ENCODE measurements around the gene EVA1C. TPM values are rescaled to one million over a fixed set of nuclear protein-coding genes. Genes with fewer than 3 reads are reported as not detected.
A peak's percentile ranks its signal among the peaks of the same experiment; 100 is the strongest.

EVA1C gene
- total and polyA plus RNA-seq, 3 donors from 2014 or later = 28.4 to 47.0 (median 44.2) TPM

DNA sequence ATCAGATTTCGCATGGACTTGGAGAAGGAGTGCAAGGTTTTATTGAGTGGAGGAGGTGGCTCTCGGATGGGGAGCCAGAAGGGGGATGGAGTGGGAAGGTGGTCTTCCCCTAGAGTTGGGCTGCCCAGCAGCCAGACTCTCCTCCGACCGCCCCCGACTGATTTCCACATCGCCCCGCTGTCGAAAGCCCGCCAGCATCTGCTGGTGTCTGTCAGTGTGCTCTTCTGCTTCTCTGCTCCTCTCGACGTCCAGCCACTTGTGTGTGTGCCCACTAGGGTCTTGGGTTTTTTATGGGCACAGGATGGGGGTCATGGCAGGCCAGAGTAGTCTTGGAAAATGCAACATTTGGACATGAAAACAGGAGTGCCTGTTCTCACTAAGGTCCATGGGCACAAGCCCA, 40.1 kb downstream of the EVA1C start:
- intact Hi-C loops (cut with DNase I; ENCODE audit: low total_unique reads) = no loop called here
- Histone ChIP-seq H3K27ac (no peak overlapping the region), H3K27me3 (no peaks in the 10 kb centered on the region), H3K36me3 (ENCODE audit: low read depth, missing control alignments) (no peaks in the 10 kb centered on the region), H3K9me3 (no peaks in the 10 kb centered on the region), H3K4me3 (no peak overlapping the region), H3K4me1 (peaks cover 38% of the 10 kb centered on the region)
- DNase-seq = no peak
- WGBS, 2 donors = 98 to 99% methylated on average over 11 of the region's 11 CpGs
- TF ChIP-seq POLR2A (IDR thresholded peaks at IDR 0.05) = no peak
- TF ChIP-seq, protein P1, sequence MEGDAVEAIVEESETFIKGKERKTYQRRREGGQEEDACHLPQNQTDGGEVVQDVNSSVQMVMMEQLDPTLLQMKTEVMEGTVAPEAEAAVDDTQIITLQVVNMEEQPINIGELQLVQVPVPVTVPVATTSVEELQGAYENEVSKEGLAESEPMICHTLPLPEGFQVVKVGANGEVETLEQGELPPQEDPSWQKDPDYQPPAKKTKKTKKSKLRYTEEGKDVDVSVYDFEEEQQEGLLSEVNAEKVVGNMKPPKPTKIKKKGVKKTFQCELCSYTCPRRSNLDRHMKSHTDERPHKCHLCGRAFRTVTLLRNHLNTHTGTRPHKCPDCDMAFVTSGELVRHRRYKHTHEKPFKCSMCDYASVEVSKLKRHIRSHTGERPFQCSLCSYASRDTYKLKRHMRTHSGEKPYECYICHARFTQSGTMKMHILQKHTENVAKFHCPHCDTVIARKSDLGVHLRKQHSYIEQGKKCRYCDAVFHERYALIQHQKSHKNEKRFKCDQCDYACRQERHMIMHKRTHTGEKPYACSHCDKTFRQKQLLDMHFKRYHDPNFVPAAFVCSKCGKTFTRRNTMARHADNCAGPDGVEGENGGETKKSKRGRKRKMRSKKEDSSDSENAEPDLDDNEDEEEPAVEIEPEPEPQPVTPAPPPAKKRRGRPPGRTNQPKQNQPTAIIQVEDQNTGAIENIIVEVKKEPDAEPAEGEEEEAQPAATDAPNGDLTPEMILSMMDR (IDR thresholded peaks at IDR 0.05) = no peak

- TF ChIP-seq, protein P1 (IDR thresholded peaks at IDR 0.05) = no peak
- TF ChIP-seq POLR2A (IDR thresholded peaks at IDR 0.05) = no peak
- intact Hi-C loops (cut with DNase I; ENCODE audit: low total_unique reads) = loop anchor here (5.0 kb wide), 1 partner anchor 43 kb away; the partner anchor contains the start of gene EVA1C
- no peaks in the 10 kb centered on the region for H3K36me3 ChIP-seq (ENCODE audit: low read depth, missing control alignments)
These were observed 43.0 kb downstream of the EVA1C start for GRCh38 chr21:32455548-32455947.

GRCh38 chr21:32456497-32456918, 44.0 kb downstream of the EVA1C start:
- Histone ChIP-seq H3K27ac (peak overlapping the region; percentile 63 to 90), H3K4me3 (no peak overlapping the region), H3K27me3 (no peaks in the 10 kb centered on the region), H3K36me3 (ENCODE audit: low read depth, missing control alignments) (no peaks in the 10 kb centered on the region), H3K9me3 (no peaks in the 10 kb centered on the region), H3K4me1 (peaks cover 27% of the 10 kb centered on the region)
- TF ChIP-seq POLR2A (IDR thresholded peaks at IDR 0.05) = no peak
- TF ChIP-seq, protein P1 (IDR thresholded peaks at IDR 0.05) = no peak
- peak; percentile 82 for DNase-seq
- WGBS, 2 donors = 32 to 40% methylated on average over 6 of the region's 6 CpGs
- intact Hi-C loops (cut with DNase I; ENCODE audit: low total_unique reads) = loop anchor here (5.0 kb wide), 1 partner anchor 44 kb away; the partner anchor contains the start of gene EVA1C

More at GRCh38 chr21:32455548-32455947, 43.0 kb downstream of the EVA1C start:
- Histone ChIP-seq H3K9me3 (no peaks in the 10 kb centered on the region), H3K27me3 (no peaks in the 10 kb centered on the region), H3K27ac (peak overlapping the region in 1 of 2 donors; percentile 90), H3K4me1 (peaks cover 37% of the 10 kb centered on the region), H3K4me3 (no peak overlapping the region)
- 80% methylated on average over 5 of the region's 5 CpGs for WGBS, 2 donors
- DNase-seq = no peak

GRCh38 chr21:32457360-32457840, 44.9 kb downstream of the EVA1C start:
- Histone ChIP-seq H3K27ac (peak overlapping the region; percentile 56 to 90), H3K4me1 (peaks cover 24% of the 10 kb centered on the region), H3K4me3 (no peak overlapping the region), H3K9me3 (no peaks in the 10 kb centered on the region), H3K27me3 (no peaks in the 10 kb centered on the region), H3K36me3 (ENCODE audit: low read depth, missing control alignments) (no peaks in the 10 kb centered on the region)
- TF ChIP-seq, protein P1 (IDR thresholded peaks at IDR 0.05) = no peak
- TF ChIP-seq POLR2A (IDR thresholded peaks at IDR 0.05) = no peak
- WGBS, 2 donors = 24 to 33% methylated on average over 9 of the region's 9 CpGs
- intact Hi-C loops (cut with DNase I; ENCODE audit: low total_unique reads) = loop anchor here (5.0 kb wide), 1 partner anchor 45 kb away; the partner anchor contains the start of gene EVA1C
- DNase-seq = peak; percentile 60

DNA sequence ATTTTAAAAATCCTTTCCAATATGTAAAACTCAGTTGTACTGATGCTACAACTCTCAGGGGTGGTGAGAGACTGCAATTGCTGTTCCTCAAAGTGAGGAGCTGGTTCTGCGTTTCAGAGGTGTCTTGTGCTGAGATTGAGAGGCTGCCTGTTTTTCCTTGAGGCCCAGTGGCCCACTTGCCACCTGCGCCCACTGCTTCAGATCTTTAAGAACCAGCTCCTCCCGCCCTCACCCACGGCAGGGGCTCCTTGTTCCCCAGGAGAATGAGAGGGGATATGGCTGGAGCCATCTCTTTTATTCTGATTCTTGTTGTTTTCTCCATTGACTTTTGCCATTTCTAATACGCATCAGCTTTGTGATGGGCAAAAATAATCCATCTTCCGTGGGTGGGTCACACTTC, 45.5 kb downstream of the EVA1C start:
- intact Hi-C loops (cut with DNase I; ENCODE audit: low total_unique reads) = loop anchor here (5.0 kb wide), 1 partner anchor 46 kb away; the partner anchor contains the start of gene EVA1C
- 90 to 91% methylated on average over 6 of the region's 6 CpGs for whole genome bisulfite sequencing, 2 donors
- Histone ChIP-seq H3K27me3 (no peaks in the 10 kb centered on the region), H3K9me3 (no peaks in the 10 kb centered on the region), H3K4me1 (peaks cover 24% of the 10 kb centered on the region), H3K36me3 (ENCODE audit: low read depth, missing control alignments) (no peaks in the 10 kb centered on the region), H3K4me3 (no peak overlapping the region), H3K27ac (peak overlapping the region; percentile 56 to 90)
- TF ChIP-seq, protein P1 (IDR thresholded peaks at IDR 0.05) = no peak
- no peak for TF ChIP-seq POLR2A (IDR thresholded peaks at IDR 0.05)
- DNase-seq = no peak
